GM11168 (cell line): ENCODE measurements around the gene GMDS.

Experiments used
- in situ Hi-C: fragments of 300-500 bp; cut with MboI; formaldehyde crosslinking; loops from one replicate; pipeline ENCODE4 v1.12.0; 2022; ENCODE audit warnings: low sequenced_read_pairs; ENCODE audit not compliant: unreplicated experiment

GMDS gene

DNA sequence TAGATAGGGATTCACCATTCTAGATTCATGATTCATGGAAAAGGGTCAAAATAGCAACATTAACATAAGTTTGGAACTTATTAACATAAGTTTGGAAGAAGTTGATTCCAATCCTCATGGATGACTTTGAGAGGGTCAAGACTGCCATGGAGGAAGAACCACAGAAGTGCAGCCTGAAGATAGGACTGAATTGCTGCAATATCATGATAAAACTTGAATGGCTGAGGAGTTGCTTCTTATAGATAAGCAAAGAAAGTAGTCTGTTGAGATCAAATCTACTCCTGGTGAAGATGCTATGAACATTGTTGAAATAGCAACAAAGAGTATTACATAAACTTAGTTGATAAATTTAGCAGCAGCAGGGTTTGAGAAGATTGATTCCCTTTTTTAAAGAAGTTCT, 62.2 kb downstream of the GMDS start:
- in situ Hi-C loops: loop anchor here (10.0 kb wide), 1 partner anchor 58 kb away; no protein-coding TSS in a partner anchor

GRCh38 chr6:2182251-2182650, 63.2 kb downstream of the GMDS start:
- in situ Hi-C loops: loop anchor here (10.0 kb wide), 1 partner anchor 57 kb away; no protein-coding TSS in a partner anchor

GRCh38 chr6:2181567-2181966, 63.8 kb downstream of the GMDS start:
- in situ Hi-C loops: loop anchor here (10.0 kb wide), 1 partner anchor 57 kb away; no protein-coding TSS in a partner anchor

- in situ Hi-C loops: loop anchor here (10.0 kb wide), 1 partner anchor 55 kb away; no protein-coding TSS in a partner anchor
Measured at GRCh38 chr6:2179950-2180349, 65.5 kb downstream of the GMDS start.

GRCh38 chr6:2179241-2179640, 66.2 kb downstream of the GMDS start:
- in situ Hi-C loops: no loop called here

DNA sequence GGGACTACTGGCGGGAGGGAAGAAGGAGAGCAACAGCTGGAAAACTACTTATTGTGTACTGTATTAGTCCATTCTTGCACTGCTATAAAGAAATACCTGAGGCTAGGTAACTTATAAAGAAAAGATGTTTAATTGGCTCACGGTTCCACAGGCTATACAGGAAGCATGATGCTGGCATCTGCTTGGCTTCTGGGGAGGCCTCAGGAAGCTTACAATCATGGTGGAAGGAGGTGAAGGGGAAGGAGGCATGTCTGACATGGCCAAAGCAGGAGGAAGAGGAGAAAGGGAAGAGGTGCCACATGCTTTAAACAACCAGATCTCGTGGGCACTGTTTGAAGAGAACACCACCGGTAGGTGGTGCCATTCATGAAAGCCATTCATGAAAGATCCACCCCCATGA, 67.3 kb downstream of the GMDS start:
- in situ Hi-C loops: no loop called here

GRCh38 chr6:2175825-2176224, 69.6 kb downstream of the GMDS start:
- in situ Hi-C loops: no loop called here

- in situ Hi-C loops: no loop called here
Measured at GRCh38 chr6:2173203-2173961, 72.0 kb downstream of the GMDS start.

GRCh38 chr6:2171728-2172127, 73.7 kb downstream of the GMDS start:
- in situ Hi-C loops: no loop called here

DNA sequence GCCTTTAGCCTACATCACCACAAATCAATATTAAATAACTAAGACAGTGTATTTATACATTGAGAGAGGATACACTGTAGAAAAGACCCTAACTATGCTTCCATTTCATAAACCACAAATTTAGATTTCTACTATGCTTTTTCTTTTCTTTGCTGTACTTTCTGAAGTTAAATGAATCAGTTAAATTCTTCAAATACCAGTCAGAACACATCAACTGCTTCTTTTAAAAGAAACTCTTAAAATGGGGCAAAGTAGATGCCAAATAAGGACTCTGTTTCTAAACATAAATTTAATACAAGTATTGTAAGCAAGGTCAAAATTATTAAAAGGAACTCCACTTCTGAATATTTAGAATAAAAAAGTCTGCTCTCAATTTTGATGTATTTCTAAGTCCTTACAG, 76.9 kb downstream of the GMDS start:
- in situ Hi-C loops: no loop called here

DNA sequence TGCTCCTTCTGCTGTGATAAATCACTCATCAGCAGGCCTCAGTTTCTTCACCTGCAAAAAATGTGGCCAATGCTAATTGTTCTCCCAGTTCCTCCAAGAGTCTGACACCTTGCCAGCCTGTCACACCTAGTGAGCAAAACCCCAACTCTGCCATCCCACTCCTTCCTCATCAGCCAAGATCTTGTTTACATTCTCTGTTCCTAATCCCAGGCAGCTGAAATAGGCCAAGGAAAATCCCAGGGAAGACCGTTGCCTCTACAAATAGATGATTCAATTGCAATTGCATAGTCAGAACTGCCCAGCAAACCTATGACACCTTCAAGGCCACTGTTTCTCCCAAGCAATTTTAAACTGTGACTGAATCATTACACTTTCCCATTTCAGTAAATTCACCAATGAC, 78.7 kb downstream of the GMDS start:
- in situ Hi-C loops: no loop called here

DNA sequence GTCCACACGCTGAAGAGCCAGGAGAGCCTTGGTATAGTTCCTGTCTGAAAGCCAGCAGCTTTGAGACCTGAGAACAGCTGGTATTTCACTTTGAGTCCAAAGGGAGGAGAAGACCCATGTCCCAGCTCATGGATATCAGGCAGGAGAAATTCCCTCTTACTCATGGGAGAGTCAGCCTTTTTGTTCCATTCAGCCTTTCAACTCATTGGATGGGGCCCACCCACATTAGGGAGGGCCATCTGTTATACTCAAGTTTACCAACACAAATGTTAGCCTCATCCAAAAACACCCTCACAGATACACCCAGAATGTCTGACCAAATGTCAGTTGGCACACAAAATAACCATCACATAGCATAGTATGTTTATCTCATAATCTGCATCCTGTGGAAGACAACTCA, 80.1 kb downstream of the GMDS start:
- in situ Hi-C loops: no loop called here

DNA sequence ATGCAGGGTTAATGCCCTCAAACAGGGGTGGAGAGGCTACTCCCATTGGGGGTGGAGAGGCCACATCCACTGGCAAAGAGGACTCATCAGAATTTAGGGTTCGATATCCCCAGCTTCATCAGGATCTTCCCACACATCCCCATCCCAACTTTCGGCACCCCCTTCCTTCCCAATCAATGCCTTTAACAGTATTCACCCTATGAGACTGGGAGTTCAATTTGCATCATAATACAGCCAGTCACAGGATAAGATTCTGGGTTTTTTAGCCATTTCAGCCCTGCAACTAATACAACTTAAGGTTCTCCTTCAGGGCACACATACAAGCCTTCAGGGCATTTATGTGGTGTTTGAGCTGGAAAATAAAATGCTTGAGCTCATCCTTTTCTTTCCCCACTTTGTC, 80.9 kb downstream of the GMDS start:
- in situ Hi-C loops: no loop called here

DNA sequence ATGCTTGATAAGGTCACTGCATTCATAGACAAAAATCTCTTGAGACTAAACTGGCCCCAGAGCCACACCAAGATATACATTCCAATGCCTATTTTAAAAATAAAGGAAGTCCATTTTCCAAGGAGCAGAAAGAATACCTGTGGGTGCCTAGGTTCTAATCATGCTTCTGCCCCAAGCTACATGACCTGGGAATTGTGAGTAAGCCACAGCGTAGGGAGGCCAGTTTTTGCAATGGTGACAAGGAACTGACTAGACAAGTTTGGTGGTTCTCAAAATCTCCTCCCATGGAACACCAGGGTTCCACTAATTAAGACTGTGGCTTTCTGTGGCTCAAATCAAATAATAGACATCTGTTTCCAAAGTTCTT, 83.3 kb downstream of the GMDS start:
- in situ Hi-C loops: no loop called here

DNA sequence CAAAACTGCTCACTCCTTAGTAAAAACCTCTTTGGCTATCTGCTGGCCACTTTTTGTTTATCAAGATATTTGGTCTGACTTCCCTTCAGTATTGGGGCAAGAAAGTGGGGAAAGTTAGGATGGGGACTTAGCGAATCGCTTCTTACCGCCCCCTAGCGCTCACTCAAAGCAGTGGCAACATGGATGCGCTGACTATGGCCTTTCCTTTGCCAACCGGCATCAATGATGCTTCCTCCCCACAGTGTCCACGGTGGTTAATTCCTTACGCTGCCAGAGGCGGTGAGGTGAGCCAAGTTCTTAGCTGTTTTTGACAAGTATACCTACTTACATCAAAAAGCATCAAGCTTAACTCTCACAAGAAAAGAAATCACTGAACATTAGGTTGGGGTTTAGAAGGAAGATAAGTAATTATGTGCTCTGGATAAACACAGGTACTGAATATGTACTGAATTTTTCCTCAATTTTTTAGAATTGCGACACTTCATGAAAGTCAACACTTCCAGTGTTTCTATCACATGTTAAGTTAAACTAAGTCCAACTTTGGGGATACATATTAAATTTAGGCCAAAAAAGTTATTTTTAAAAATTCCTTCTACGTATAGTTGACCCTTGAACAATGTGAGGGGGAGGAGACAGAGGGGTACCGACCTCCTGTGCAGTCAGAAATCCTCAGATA, 86.7 kb downstream of the GMDS start:
- in situ Hi-C loops: no loop called here

- in situ Hi-C loops: no loop called here
Measured at GRCh38 chr6:2157441-2158127, 87.8 kb downstream of the GMDS start.

DNA sequence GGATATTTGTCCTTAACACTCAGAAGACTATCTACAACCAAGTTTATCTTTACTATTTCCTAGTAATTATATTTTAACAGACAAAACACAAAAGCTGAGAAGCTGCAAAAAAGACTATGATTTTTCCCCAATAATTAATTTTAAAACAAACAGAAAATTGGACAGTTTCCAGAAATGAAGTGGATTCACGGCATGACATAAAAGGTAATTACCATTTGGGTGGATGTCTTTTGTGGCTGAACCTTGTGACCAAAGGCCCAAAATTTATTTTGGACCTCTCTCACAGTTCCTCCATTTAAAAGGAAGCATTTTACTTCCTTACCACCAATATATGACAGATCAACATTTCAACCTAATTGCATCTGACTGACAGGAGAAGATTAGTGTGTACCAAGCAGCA, 90.2 kb downstream of the GMDS start:
- in situ Hi-C loops: no loop called here

DNA sequence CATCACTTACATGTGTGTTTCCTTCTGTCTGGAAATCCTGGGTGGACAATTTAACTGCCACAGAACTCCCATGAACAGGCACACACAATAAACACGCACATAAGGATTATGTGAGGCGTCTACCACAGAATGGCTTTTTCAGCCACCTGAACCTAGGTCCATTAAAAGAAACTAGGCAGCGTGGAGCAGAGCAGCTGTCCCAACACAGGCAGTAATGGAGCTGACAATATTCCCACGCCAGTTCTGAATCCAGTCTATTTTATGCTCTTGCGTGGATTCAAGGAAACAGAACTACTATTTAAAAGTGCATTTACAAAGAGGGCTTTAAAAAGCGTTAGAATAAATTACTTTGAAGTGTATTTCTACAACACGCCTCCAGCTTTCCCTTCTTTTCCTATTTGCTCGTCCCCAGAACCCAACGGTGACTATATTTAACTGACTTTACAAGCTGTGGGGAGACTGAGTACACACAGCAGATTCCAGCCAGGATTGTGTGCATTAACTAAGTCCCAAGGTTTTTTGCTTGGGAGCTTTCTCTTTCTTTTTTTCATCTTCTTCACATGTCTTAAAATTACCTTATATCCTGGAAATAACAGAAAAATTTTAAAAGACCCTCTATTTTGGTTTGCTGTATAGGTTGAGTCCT, 95.9 kb downstream of the GMDS start:
- in situ Hi-C loops: no loop called here

DNA sequence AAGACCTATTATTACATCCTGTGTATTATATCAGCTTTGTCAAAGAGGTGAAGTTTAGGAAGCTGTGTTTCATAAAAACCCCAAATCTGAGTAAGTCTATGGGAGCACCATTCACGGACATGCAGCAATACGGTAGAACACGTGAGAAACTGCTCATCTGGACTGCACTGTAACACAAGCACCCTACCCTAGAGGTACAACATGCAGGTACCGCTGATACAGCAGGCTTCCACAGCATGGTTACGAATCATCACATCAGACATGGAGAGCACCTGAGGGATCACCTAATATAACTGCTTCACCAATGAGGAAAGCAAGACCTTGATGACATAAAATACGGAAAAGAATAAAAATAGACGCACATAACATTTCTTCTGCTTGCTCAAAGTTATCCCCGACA, 96.7 kb downstream of the GMDS start:
- in situ Hi-C loops: no loop called here

DNA sequence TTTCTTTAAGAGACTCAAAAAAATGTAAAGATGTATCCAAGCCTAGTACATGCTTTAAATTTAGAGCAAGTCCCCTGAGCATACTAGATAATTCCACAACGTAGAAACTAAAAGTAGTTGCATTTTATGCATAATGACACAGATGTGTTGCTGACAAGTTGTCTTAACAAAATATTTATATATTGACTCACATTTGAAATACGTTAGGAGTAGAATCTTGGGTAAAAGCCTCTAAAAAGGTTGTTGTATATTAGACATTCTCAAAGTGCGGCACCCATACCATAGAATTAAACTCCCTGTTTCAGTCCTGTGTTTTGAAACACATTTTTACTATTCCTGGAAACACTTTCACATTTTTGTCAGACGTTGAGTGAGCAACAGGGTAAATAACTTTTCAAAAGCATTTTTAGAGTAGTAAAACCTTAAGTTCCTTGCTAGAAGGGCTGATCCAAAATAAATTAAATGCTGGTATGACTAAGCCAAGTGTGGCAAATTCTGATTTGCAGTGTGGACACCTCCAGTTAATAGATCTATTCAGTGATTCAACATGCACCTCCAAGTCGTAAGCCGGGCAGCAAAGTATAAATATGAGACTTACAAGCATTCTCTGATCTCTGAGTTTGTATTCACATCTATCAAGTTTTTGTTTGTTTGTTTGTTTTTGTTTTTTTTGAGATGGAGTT, 97.5 kb downstream of the GMDS start:
- in situ Hi-C loops: no loop called here
